ENCODE data around the gene STX16. TPM values are rescaled to one million over a fixed set of nuclear protein-coding genes. Genes with fewer than 3 reads are reported as not detected.

Gene STX16
- total and polyA plus RNA-seq, 8 donors = 12.8 to 179 (median 52.2) TPM

GRCh38 chr20:58702859-58703648 lies 52.0 kb downstream of the STX16 start:
- no peak for DNase-seq
- H3K4me3 ChIP-seq = no peak overlapping the region
- no peaks in the 10 kb centered on the region for H3K9me3 ChIP-seq
- H3K27ac ChIP-seq = no peak overlapping the region
- H3K36me3 ChIP-seq = peaks cover 46 to 100% (median 98%) of the 10 kb centered on the region in 4 donors
- no peaks in the 10 kb centered on the region for H3K4me1 ChIP-seq
- 90 to 96% (median 93%) methylated on average over 28 of the region's 28 CpGs for WGBS, 5 donors
- TF ChIP-seq CTCF (IDR thresholded peaks at IDR 0.05) (no peak), POLR2A (IDR thresholded peaks at IDR 0.05) (no peak), EP300 (IDR thresholded peaks at IDR 0.05) (no peak), POLR2AphosphoS5 (IDR thresholded peaks at IDR 0.05) (no peak)
- H3K27me3 ChIP-seq = no peaks in the 10 kb centered on the region
- intact Hi-C loops (cut with DNase I; ENCODE audit: low total_unique reads) = no loop called here

DNA sequence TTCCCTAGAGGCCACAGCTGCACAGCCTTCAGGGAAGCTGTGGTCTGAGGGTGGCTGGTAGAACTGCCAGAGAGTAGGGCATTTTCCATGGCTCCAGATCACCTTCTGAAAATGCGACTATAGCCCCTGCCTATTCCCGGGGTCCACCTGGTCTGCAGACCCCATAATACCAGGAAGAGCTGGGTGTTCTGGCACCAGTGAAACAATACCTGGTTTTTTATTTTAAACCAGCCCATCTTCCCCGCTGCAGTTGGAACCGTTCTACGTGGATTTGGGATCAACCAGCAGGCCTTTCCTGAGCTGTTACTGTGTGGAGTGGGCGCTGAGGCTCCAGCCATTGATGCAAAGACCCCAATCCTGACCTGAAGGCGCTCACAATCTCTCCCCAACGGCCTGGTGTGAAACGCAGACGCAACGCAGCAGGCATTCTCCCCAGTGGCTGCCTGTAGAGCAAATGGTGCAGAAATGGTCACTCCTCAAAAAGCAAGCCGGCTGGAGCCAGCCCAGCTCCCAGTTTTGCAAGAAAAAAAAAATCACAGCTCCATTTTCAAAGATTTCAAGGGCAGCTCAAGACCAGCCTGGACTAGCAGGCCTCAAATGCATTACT lies 52.8 kb downstream of the STX16 start:
- 93 to 98% (median 94%) methylated on average over 12 of the region's 12 CpGs for WGBS, 5 donors
- no peaks in the 10 kb centered on the region for H3K4me1 ChIP-seq
- H3K27me3 ChIP-seq = no peaks in the 10 kb centered on the region
- H3K27ac ChIP-seq = no peak overlapping the region
- TF ChIP-seq CTCF (IDR thresholded peaks at IDR 0.05) = no peak
- TF ChIP-seq EP300 (IDR thresholded peaks at IDR 0.05) = no peak
- TF ChIP-seq POLR2A (IDR thresholded peaks at IDR 0.05) = no peak
- no peak for TF ChIP-seq POLR2AphosphoS5 (IDR thresholded peaks at IDR 0.05)
- no peak for DNase-seq
- H3K4me3 ChIP-seq = no peak overlapping the region
- no peaks in the 10 kb centered on the region for H3K9me3 ChIP-seq
- intact Hi-C loops (cut with DNase I; ENCODE audit: low total_unique reads) = no loop called here
- peaks cover 42 to 98% (median 98%) of the 10 kb centered on the region in 4 donors for H3K36me3 ChIP-seq

DNA sequence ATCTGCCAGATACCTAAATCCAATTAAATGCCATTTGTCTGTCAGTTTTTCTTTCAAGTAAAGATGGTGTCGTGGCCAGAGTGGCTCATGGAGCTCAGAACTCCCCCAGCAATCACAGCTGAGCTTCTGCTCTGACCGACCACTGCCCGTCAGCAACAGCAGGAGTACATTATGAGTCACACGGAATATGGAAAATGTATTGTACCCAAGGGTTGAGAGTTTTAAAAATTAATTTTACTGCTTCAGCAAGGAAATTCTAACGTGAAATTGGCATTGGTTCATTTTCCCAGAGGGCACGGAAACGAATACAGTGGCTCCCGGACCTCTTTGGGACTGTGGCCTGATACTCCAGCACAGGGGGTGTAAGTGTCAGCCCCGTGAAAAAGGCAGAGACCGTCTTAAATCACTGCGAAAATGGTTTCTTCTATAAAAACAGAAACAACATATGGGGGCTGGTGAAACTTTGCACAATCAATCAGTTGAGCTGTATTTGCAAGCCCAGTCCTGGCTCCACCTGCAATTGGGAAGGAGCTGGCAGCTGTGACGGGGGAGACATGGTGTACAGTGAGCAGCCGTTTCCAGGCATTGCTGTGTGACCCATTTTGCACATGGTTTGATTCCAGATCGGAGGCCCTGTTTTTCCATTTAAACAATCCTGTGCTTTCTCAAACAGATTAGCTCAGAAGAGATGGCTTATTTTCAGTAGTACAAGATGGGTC lies 54.3 kb downstream of the STX16 start:
- H3K27ac ChIP-seq = no peak overlapping the region
- DNase-seq = peak in 1 of 2 donors; percentile 51
- H3K4me1 ChIP-seq = no peaks in the 10 kb centered on the region
- 87 to 94% (median 92%) methylated on average over 14 of the region's 14 CpGs for WGBS, 5 donors
- no peak overlapping the region for H3K4me3 ChIP-seq
- TF ChIP-seq CTCF (IDR thresholded peaks at IDR 0.05) (no peak), POLR2A (IDR thresholded peaks at IDR 0.05) (no peak), POLR2AphosphoS5 (IDR thresholded peaks at IDR 0.05) (no peak), EP300 (IDR thresholded peaks at IDR 0.05) (no peak)
- peaks cover 33 to 91% (median 87%) of the 10 kb centered on the region in 4 donors for H3K36me3 ChIP-seq
- H3K9me3 ChIP-seq = no peaks in the 10 kb centered on the region
- no peaks in the 10 kb centered on the region for H3K27me3 ChIP-seq
- intact Hi-C loops (cut with DNase I; ENCODE audit: low total_unique reads) = no loop called here

DNA sequence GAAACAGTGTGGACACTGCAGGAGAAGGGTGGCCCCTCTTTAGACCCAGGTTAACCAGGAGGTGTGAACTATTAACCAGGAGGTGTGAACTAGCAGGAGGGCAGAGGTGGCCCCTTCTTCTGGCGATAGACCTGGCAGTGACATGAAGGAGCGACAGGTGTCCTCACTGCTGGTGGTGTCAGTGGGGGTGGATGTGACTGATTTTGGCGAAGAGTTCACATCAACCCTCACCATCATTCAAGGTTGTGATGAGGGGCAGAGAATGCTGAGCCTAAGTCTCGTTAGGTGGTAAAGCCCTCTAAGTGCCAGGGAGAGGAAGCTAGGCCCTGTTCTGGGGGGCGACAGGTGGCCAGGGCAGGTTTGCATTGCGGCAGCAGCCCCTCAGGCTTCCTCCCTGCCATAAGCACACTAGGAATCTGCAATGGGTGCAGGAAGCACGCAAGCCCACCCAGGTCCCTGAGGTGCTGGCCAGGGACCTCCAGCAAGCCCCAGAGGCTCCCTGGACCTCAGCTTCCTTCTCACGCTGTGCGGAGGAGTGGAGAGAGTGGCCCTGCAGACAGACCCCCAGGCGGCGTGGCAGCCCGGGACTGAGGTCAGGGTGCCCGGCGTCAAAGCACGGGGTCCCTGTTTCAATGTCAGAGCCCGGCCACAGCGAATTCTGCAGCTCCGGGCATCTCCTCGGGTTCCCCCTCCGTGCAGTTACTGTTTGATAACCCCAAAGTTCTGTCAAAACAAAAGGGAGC lies 55.2 kb downstream of the STX16 start:
- intact Hi-C loops (cut with DNase I; ENCODE audit: low total_unique reads) = no loop called here
- Histone ChIP-seq H3K4me3 (no peak overlapping the region), H3K36me3 (peaks cover 31 to 86% (median 79%) of the 10 kb centered on the region in 4 donors), H3K9me3 (no peaks in the 10 kb centered on the region), H3K27ac (no peak overlapping the region), H3K27me3 (no peaks in the 10 kb centered on the region), H3K4me1 (no peaks in the 10 kb centered on the region)
- 90 to 96% (median 92%) methylated on average over 19 to 20 of the region's 20 CpGs for WGBS, 5 donors
- peak in 1 of 2 donors; percentile 1 for DNase-seq
- no peak for TF ChIP-seq POLR2A (IDR thresholded peaks at IDR 0.05)

All from stomach (tissue), 9 donors.